NCI-H69 (cell line): Measurements from ENCODE around the gene ACSS1.
"Not testable (repeated sequence)": the region's sequence is repeated elsewhere in the genome, so short reads cannot be mapped to it uniquely, and the experiment has no call there.

Experiments
- DNase-seq: peaks from one replicate; lab custom pipeline; 2025; lab: John Stamatoyannopoulos, UW

ACSS1 gene

GRCh38 chr20:25011261-25011660 is 46.7 kb downstream of the ACSS1 start:
- no peak for DNase-seq

DNA sequence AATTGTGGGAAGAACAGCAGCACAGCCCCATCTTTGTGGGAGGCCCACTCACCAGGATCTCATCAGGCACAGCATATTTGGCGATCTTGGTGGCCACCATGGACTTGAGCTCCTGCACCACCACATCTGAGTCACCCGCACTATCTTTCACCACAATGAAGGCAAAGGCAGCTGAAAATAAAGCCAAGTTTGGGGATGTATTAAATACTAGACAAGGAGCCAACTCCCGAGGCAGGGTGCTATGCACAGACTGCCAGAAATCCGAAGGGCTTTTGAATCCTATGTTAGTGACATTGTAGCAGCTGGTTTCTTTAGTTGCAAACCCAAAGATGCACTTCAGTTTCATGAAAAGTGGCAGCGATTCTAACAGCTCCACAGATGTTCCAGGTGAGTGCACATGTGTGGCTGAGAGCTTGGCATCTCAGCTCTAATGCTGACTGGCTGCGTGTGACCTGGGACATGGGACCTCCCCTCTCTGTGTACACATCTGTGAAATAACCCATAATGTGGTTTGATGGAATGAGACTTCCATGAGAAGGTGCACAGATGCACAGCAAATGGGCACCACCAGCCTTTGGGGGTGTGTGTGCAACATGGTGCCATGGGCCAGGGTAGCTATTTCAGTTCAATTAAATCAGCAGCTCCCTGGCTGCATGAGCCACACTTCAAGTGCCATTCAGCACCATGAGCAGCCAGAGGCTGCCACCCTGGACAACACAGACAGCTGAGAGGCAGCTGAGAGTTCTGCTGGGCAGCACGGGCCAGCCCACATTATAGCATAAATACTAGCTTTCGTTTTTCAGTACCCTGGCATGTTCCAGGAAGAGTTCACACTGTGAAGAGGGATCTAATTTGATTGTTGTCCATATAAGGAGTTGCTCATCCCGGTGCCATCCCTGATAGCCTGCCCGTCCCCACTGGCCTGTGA is 48.5 kb downstream of the ACSS1 start:
- DNase-seq: no peak

DNA sequence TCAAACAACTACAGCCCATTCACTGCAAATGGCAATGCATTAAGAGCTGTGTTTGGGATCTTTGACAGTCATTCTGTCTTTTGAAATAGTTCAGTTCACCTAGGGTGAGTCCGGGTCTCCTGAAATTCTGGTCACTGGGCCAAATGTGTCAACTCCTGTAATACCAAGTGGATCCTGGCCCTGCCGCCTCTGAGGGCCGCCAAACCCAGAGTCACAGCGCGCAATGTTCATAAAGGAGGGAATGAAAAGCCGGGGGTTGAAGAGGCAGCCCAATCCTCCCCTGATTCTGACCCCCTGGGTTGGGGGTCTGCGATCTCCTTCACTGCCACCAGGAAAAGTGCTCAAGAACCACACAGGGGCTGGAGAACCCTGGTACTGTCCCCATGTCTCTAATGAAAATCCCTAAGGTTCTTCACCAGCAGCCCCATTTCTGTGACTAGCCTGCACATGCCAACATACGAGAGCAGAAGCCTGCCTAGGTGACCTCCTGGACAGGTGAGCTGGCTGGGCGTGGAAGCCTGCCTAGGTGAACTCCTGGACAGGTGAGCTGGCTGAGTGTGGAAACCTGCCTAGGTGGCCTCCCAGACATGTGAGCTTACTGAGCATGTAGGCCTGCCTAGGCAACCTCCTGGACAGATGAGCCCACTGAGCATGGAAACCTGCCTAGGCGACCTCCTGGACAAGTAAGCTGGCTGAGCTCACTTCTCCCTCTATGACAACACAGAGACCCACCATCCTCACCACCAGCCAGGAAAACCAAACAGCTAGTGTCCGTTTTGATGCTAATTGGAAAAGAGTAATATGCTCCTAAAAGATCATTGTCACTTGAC is 49.3 kb downstream of the ACSS1 start:
- DNase-seq: no peak

- no peak for DNase-seq
These were observed 50.2 kb downstream of the ACSS1 start for GRCh38 chr20:25007491-25008305.

GRCh38 chr20:25006431-25007167 is 51.3 kb downstream of the ACSS1 start:
- no peak for DNase-seq

DNA sequence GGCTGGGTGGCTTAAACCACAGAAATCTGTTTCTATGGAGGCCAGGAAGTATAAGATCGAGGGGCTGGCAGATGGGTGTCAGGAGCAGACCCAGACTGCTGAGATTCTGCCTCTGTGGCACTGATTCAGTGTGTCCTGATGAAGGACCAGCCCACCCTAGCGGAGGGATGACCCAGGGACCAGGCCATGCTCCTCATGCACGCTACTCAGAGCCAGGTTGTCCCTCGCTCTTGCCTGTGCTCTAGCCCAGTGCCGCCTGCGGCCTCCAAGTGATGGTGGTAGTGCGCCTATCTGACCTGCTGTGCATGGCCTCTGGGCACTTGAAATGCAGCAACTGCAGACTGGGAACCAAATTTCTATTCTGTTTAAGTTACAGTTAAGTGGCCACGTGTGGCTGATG is 52.3 kb downstream of the ACSS1 start:
- DNase-seq: peak; percentile 38

- peak; percentile 88 for DNase-seq
These were observed 52.7 kb downstream of the ACSS1 start for GRCh38 chr20:25005220-25005619.

- DNase-seq: no peak
These were observed 54.9 kb downstream of the ACSS1 start for GRCh38 chr20:25003002-25003401.

DNA sequence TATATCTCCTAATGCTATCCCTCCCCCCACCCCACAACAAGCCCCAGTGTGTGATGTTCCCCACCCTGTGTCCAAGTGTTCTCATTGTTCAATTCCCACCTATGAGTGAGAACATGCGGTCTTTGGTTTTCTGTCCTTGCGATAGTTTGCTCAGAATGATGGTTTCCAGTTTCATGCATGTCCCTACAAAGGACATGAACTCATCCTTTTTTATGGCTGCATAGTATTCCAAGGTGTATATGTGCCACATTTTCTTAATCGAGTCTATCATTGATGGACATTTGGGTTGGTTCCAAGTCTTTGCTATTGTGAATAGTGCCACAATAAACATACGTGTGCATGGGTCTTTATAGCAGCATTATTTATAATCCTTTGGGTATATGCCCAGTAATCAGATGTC is 56.6 kb downstream of the ACSS1 start:
- not testable (repeated sequence) for DNase-seq

DNA sequence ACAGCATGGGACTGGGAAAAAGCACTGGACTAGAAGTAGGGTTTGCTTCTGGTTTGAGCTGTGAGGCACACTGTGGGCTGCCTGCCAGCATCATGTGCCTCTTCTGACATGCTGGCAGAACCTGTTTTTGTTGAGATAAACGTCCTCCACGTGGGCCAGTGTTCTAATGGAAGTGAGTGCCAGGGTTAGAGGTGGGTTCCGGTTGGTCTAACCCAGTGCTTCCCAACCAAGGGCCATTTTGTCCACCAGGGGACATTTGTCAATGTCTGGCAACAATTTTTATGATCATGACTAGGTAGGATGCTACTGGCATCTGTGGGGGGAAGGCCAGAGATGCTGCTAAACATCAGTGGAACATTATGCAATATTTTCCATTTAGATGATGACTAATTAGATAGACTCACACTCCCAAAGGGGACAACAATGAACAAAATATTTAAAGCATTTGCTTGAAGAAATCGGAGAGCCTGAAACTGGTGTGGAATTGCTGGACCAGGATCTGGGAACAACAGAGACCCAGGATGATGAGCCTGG is 57.6 kb downstream of the ACSS1 start:
- peak; percentile 27 for DNase-seq

DNA sequence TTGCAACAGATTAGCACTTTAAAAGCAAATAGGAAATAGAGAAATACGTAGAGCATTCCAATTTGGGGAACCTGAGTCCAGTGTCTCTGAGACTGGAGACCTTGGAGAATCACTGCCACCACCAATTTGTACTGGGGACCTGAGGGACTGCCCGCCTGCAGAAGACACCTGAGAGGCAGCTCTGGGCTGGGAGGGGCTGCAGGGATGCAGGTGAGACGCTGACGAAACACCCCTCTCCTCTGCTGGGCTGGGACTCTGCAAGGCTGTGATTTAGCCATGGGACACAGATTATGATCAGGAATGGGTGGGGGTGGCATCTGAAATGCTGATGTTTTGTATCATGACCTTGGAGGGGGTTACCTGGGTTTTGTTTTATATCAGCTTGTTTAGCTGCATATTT is 58.4 kb downstream of the ACSS1 start:
- DNase-seq: no peak

GRCh38 chr20:24998631-24999445 is 59.1 kb downstream of the ACSS1 start:
- DNase-seq: no peak

GRCh38 chr20:24998121-24998520 is 59.8 kb downstream of the ACSS1 start:
- no peak for DNase-seq

- DNase-seq: peak; percentile 53
These were observed 61.2 kb downstream of the ACSS1 start for GRCh38 chr20:24996449-24997377.

GRCh38 chr20:24995741-24996448 is 62.0 kb downstream of the ACSS1 start:
- peak; percentile 85 for DNase-seq

DNA sequence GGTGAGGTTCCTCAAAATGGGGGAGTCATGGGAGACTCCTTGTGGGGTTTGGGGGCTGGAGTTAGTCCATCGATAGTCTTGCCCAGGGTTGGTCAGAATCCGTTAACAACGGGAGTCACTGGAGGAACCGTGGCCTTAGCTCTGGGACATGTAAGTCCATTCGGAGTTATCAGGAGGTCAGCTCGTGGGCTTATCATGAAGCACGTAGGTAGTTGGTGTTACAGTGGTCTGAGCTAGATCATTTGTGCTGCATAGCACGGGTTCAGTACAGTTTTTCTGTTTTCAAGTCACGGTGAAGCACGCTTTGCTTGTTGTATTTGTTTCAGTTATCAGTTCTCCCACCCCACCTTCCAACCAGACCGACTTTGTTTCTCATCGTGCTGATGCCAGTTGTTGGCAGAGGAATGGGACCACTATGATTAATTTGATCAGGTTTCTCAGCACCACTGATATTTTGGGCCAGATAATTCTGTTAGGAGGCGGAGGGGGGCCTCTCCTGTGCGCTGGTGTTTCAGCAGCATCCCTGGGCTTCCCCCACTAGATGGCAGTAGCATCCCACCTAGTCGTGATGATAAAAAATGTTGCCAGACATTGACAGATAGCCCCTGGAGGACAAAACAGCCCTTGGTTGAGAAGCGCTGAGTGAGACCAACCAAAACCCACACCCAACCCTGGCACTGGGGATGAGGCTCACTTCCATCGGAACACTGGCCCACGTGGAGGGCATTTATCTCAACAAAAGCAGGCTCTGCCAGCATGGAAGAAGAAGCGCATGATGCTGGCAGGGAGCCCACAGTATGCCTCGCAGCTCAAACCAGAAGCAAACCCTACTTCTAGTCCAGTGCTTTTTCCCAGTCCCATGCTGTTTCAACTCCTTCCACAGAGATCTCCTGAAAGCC is 63.2 kb downstream of the ACSS1 start:
- DNase-seq: peak; percentile 87

- DNase-seq: no peak
These were observed 63.8 kb downstream of the ACSS1 start for GRCh38 chr20:24994186-24994465.
